Retina (tissue), 1 donor: ENCODE results near the gene DNAAF1.

Source experiments
- DNase-seq: peaks from one replicate; pipeline ENCODE4 v3.0.0-alpha.2; 2016

The DNAAF1 gene

GRCh38 chr16:84124257-84125073, 20.6 kb upstream of the DNAAF1 start:
- DNase-seq = no peak

DNA sequence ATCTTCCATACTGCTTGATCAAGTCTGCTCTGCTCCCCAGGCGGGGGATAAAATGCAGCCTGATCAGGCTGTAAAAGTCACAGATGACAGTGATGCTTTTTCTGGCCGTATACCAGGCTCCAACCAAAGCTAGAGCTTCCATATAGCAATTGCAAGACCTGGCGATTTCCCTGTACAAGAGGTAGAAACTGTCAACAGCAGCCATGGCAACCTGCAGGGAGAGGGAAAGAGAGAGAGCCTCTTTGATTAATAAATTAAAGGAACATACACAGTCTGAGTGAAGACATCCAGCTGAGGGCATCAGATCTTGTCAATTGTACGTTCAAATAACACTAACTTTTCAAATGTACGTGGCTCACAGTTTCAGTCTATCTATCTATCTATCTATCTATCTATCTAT, 14.0 kb upstream of the DNAAF1 start:
- DNase-seq = no peak

GRCh38 chr16:84132527-84133285, 12.4 kb upstream of the DNAAF1 start:
- DNase-seq = no peak

DNA sequence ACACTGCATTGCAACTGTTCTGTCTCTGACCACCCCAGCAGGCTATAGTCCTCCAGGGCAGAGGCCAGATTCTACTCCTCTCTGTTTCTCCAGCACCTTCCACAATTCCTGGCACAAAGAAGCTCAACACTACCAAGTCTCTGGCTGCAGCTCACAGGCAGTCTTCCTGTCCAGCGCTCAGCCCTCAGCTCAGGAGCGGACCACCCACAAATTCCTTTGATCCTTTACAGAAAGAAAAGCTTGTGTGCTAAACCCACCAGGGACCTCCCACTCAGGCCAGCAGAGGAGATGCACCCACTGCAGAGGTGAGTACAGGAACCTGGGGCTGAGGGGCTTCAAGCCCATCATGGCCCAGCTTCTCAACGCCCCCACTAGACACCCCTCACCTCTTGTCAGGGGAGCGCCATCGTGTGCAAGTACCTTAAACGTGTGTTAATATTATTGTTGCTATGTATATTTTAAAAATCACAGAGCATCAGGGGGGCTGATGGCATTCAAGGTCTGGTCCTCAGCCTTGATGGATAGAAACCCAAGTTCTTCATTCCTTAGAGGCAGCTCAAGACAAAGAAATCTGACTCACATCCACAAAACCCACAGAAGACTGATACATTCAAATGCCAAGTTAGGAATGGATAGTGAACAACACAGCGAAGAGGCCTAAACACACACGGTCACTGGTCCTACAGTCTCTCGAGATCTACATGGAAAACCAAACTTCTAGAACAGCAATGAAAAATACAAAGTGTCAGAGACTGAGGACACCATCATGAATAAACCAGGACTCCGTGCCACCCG, 8.6 kb upstream of the DNAAF1 start:
- DNase-seq = no peak

- no peak for DNase-seq
Measured at GRCh38 chr16:84137287-84137686, 7.8 kb upstream of the DNAAF1 start.

GRCh38 chr16:84137769-84138357, 7.2 kb upstream of the DNAAF1 start:
- no peak for DNase-seq

DNA sequence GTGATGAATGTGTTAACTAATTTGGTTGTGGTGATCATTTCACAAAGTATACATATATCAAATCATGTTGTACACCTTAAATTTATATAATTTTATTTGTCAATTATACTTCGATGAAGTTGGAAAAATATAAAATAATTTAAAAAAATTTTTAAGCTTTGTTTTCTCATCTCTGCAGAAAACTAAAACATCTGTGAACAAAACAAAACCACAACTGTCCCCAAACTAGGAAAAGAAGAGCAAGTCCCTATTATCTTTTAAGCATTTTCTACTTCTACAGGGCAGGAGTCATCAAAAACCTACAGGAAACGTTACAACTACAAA, 6.6 kb upstream of the DNAAF1 start:
- no peak for DNase-seq

DNA sequence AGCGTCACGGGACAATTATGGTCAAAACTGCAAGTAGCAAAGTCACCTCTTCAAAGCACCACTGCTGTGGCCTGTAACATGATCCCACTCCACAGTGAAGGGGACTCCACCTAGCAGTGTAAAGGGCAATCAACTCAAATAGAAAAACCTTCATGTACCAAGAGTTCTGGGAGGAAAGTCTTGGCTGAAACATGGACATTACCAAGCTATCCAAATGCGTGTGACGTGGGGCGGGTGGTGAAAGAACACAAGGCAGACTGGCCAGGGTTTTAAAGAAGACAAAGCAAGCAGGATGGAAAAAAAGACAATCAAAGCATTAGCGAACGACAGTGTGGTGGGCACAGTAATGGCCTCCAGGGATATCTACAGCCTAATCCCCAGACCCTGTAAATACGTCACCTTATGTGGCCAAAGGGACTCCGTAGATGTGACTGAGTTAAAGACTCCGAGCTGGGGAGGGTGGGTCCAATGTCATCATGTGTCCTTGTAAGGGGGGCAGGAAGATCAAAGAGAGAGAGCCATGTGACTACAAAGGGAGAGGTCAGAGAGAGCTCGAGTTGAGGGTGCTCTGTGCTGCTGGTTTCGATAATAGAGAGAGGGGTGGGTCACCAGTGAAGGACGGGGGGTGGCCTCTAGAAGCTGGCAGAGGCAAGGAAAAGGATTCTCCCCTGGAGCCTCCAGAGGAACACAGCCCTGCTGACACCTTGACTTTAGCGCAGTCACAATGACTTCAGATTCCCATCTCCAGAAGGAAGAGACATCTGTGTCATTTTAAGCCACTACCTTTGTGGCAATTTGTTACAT, 6.1 kb upstream of the DNAAF1 start:
- DNase-seq = peak; percentile 49

DNA sequence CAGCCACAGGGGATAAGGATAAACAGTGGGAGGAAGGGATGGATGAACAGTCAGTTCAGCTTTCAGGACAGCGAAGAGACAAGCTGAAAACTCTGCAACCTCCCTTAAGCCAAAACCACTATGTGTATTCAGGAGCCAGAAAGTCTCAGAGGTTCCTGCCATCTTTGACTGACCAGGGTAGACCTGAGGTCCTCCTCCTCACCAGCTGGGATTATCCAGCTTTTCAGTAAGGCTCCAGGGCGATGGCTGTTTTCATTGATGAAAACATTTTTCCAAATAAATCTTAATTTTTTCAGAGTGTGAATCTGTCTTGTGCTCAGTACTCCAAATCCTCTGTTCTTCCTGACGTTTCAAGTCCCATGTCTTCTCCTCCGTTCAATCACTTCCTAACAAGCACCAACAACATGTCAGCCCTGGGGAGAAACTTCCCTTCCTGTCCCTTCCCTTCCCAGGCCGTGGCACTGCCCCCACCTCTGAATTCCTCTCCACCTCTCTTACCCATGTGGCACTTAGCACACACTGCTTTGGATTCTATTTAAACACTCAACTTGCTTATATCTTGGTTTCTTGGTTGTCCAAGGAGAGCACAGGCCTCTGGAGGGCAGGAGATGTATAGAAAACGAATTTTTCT, 5.4 kb upstream of the DNAAF1 start:
- no peak for DNase-seq

GRCh38 chr16:84141143-84141670, 3.9 kb upstream of the DNAAF1 start:
- DNase-seq = no peak

- no peak for DNase-seq
Measured at GRCh38 chr16:84143081-84143480, 2.0 kb upstream of the DNAAF1 start.

- DNase-seq = peak; percentile 62
Measured at GRCh38 chr16:84143784-84144199, 1.3 kb upstream of the DNAAF1 start.

GRCh38 chr16:84144209-84144858, 774 bp upstream of the DNAAF1 start:
- peak; percentile 77 for DNase-seq

DNA sequence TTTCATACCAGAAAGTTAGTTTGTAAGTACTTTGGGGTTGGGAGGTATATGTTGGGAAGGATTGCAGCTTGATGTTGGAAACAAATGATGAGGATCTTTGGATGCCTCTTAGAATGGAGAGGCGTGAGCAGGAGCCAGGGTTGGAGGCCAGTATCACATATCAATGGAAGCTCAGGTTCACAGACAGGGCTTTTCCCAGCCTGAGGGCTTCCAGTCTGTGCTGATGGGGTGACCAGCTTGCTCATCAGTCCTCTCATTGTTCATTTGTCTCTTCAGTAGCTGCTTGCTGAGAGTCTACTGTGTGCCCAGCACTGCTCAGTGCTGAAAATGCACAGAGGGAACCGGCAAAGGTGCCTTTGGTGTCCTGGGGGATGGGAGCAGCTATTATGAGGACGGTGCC, 5.8 kb downstream of the DNAAF1 start:
- no peak for DNase-seq

DNA sequence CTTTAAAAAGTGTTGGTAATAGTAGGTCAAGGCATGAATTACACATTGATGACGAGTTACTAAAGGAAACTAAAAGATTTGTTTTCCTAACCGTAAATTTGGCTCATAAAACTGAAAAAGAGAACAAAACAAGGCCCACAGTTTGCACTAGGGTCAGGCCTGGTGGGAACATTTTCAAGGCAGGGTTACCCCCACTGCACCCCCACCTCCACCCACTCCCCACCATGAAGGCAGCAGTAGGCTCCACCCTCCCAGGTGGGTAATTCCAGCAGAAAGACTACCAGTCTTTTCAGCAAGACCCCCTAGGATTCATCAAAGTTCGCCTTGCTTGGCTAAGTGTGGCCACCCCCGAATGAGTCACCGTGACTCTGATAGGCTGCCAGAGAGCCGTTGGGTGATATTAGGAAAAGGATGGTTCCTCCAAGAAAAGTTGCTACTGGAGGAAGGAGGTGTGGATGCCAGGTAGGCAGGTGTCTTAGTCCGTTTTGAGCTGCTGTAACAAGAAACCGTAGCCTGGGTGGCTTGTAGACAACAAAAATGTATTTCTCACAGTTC, 8.6 kb downstream of the DNAAF1 start:
- DNase-seq = no peak

DNA sequence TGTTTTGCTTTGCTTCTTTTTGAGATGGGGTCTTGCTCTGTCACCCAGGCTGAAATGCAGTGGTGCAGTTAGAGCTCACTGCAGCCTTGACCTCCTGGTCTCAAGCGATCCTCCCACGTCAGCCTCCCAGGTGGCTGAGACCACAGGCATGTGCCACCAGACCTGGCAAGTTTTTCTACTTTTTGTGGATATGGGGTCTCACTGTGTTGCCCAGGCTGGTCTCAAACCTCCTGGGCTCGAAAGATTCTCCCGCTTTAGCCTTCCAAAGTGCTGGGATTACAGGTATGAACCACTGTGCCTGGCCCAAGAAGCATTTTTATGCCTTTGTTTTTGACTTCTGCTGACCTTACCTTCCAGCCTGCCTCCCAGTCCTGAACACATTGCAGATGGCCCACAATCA, 10.1 kb downstream of the DNAAF1 start:
- no peak for DNase-seq

GRCh38 chr16:84155771-84156170, 10.7 kb downstream of the DNAAF1 start:
- no peak for DNase-seq

DNA sequence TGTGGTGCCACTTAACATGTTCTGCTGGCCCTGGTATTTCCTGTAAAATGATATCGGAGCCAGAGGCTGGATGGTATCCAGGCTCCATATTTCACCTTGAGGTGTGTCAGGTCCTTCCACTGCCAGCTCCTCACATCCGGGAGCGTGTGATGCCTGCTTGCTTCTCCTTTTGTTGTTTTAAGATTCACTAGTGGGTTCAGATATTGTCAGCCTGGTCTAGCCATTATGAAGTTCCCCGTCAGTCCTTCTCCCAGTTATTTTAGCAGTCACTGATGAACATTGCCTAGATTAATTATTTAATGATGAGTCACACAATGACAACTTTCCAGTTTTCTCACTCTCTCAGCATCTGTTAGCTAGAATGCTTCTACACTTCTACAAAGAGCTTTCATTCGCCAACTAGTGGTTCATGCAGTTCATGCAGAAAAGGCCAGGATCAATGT, 11.3 kb downstream of the DNAAF1 start:
- DNase-seq = no peak

DNA sequence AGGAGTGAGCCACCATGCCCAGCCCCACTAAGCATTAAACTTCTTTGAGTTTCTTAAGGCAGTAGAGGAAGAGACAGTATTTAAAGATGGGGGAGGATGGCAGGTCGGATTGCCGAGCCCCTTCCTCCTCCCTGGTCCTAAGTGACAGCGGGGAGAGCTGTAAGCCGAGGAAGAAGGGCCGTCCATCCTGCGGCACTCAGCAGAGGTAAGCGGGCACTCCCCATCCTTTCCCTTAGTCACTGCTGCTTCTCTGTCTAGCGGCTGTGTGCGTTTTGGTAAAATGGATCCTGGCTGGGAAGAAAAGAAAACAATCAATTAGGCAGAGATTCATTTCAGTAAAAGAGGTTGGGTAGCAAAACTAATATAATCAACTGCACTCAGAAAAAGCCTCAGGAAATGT, 13.9 kb downstream of the DNAAF1 start:
- DNase-seq = no peak

DNA sequence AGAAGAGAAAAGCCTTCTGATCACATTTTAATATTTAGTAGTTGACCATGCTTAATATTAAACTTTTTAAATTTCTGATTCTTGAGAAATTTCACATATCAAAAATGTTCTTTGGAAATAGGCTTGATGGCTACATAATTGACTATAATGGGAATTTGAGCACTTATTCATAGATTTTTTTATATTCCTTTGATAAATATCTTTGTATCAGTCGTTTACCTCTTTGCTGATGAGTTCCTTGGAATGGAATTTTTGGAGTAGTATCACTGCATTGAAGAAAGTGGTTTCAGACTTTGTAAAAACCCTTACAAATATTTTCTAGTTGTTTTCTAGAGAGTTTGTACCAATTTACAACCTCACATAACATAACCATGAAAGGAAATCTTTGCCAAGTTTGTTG, 14.7 kb downstream of the DNAAF1 start:
- DNase-seq = no peak

GRCh38 chr16:84161037-84161436, 15.9 kb downstream of the DNAAF1 start:
- no peak for DNase-seq
